SKM-1 treated with dmso at 0.1 percent for 144 hours (cell line): ENCODE data around the gene RIMBP2.

Experiments
- DNase-seq: peaks from one replicate; lab custom pipeline; 2025; ENCODE audit not compliant: unreplicated experiment; lab: John Stamatoyannopoulos, UW

Gene RIMBP2

DNA sequence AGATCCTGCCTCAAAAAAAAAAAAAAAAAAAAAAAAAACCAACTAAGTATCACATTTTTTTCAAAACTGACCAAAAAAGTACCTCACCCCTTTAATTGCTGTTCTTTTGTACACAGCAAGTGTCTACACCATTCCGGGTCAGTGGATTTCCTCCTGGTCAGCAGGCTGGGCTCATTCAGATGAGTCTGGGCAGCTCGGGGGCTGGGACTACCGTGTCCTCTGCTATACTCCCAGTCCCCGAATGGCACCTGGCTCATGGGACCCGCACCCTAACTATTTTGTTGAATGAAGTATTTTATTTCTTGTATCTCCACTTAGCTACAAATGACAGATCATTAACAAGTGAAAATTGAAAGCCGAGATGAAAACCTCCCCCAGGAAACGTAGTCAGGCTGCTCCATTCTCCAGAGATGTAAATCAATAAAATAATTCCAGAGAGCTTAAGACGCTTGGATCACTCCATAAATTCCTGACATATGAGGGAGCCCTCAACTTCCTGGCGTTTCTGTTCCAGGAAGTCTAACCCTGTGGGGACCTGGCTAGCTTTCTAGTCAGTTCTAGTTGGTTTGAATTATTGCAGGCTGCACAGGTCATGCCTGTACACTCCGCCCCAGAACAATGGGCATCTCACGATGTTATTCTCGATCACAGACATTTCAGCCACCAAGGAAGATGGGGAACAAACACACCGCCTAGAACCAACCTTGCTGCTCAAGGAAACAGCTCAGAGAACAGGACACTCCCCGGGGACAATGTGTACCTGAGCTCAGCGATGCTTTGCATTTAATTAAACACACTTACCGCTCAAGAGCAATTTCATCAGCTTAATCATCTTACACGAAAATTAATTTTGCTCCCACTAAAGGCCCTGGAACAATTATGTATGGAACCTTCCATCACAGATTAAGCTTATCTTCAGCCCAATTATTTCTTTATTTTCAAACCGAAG is 76.3 kb downstream of the RIMBP2 start:
- no peak for DNase-seq

DNA sequence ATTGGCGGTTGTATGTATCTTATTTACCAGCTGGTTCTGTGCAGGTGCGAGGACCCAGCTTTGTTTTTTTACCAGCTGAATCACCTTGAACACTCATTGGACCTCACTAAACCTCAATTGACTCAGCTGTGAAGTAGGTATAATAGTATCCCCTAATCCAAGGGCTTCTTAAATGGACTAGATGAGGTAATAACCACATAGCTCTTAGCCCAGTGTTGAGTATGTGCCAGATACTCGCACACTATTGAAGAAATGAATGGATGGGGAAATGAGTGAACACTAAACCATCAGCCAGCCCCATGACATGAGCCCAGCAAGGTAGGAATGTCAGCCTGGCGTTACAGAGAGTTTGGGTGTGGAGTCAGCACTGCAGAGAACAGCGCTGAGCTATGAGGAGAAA is 79.7 kb downstream of the RIMBP2 start:
- no peak for DNase-seq

- no peak for DNase-seq
These were observed 81.2 kb downstream of the RIMBP2 start for GRCh38 chr12:130634866-130635265.

DNA sequence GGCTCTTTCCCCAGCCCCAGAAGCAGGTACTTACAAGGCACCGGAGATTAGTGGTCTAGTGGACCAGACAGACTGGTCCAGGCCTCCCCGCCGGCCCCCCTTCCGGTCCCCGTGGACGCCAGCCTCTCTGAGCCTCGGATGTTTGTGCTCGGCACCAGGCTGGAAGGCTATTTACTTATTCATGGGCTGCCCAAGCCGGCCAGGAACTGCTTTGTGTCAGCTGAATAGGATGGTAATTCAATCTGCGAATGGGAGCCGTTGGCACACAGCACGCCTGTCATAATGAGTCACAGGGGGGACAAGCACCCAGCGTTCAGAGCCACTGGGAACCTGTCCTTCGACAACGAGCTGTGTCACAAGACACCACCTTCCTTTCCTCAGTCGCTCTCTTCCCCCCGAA is 82.3 kb downstream of the RIMBP2 start:
- no peak for DNase-seq

GRCh38 chr12:130632642-130633041 is 83.5 kb downstream of the RIMBP2 start:
- no peak for DNase-seq

DNA sequence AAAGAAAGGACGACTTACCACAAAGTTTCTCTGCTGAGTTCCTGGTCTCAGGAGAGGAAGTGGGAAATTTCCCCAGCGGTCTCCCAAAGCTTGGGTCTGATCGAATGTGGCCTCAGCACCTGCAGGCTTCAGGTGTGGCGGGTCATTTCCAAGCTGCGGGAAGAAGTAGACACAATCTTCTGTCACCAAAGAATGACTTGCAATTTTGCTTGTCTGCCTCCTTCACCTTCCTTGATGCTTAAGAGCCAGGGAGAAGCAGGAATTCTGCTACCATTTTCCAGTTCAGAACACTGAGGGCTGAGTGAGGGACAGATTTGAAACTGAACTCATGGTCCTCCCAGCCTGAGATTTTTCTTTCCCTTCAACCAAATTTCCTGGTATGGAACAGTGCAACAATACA is 87.8 kb downstream of the RIMBP2 start:
- no peak for DNase-seq

DNA sequence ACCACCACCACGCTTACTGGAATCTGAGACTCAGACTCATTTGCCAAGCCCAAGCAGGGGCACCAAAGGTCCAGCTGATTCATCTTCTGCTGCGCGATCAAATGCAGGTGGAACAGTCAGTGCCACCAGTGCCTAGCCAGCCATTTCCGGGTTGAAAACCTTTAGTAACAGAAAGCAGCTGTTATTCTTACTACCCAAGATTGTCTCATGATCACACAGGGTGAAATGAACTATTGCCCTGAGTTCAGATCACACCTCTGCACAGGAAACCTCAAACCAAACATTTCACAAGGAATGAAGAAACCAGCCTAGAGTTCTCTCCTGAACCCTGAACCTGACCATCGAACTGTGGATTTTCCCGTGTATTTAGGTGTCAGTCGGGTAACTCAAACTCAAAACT is 88.9 kb downstream of the RIMBP2 start:
- DNase-seq: no peak

GRCh38 chr12:130626601-130627000 is 89.5 kb downstream of the RIMBP2 start:
- no peak for DNase-seq

GRCh38 chr12:130625201-130625600 is 90.9 kb downstream of the RIMBP2 start:
- no peak for DNase-seq

DNA sequence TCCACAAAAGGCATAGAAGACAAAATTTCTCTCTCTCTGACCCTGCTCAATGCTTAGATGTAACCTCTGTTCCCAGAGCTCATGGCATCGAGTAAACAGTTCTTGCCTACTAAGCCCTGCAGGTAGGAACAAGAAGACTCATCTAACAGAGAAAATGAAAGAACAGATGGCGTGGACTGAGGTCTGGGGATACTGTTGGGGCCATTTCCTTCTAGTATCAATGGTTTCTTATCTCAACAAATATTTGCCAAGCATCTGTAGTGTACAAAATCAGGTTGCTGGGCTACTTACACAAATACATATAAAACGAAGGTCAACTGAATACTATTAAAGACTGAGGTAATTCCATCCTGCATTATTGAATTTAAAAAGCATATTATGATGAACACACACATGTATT is 93.3 kb downstream of the RIMBP2 start:
- DNase-seq: no peak

GRCh38 chr12:130621696-130622298 is 94.3 kb downstream of the RIMBP2 start:
- DNase-seq: no peak

DNA sequence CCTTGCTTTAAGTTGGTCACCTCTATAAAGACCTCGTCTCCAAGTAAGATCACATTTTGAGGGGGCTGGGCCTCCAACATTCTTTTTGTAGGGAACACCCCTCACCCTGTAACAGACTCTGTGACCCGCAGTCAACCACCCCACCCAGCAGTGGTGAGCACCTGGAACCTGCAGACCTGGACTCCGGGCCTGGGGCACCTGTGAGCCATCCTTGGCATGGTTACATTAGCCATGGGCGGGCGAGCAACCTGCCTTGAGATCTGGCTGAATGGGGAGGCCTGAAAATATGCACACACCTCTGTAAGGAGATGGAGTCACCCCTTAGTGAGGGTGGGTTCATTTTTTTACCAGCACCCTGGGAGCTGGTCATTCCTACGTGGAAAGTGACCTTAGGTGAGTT is 95.3 kb downstream of the RIMBP2 start:
- DNase-seq: no peak

- no peak for DNase-seq
These were observed 95.8 kb downstream of the RIMBP2 start for GRCh38 chr12:130620281-130620680.

DNA sequence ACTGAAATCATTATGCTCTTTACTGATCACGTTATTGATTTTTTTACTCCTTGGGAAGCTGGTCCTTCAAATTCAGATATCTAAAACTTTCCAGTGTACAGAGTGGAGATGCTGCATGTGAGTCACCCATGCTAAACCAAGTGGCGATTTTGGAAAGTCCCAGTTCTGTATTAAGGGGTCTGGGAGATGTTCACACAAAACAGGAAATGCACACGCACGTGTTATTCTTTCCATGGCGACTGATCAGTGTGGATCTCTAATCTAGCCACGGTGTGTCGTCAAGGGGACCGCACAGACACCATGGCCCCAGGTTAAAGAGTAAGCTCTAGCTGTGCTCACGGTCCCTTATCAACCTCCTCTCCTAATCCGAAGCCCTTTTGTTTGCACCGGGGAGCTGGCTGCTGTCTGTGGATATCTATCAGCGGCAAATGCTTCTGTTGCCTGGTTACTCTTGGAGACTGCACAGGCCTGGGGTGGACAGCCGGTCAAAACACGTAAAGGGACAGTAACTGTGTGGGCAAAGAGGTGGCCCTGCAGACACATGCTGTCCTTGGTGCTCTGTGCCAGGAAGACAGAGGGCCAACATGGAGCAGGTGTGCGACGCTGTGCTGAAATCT is 96.6 kb downstream of the RIMBP2 start:
- no peak for DNase-seq

- no peak for DNase-seq
These were observed 98.9 kb downstream of the RIMBP2 start for GRCh38 chr12:130617219-130617618.

- DNase-seq: no peak
These were observed 100.2 kb downstream of the RIMBP2 start for GRCh38 chr12:130615861-130616345.

DNA sequence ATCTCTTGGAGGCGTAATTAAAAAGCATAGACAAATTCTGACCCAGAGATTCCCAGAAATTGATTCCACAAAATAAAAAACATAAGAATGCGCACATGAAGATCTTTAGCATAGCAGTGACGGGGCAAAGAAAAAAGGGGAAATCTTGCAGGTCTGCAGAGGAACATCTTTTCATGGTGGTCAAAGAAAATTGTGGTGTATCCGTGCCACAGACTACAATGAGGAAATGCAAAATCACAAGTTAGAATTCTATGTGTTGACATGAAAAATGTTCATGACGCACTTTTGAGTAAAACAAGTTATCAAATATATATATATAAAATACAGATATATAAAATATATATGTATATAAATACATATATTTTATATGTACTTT is 101.6 kb downstream of the RIMBP2 start:
- DNase-seq: no peak

DNA sequence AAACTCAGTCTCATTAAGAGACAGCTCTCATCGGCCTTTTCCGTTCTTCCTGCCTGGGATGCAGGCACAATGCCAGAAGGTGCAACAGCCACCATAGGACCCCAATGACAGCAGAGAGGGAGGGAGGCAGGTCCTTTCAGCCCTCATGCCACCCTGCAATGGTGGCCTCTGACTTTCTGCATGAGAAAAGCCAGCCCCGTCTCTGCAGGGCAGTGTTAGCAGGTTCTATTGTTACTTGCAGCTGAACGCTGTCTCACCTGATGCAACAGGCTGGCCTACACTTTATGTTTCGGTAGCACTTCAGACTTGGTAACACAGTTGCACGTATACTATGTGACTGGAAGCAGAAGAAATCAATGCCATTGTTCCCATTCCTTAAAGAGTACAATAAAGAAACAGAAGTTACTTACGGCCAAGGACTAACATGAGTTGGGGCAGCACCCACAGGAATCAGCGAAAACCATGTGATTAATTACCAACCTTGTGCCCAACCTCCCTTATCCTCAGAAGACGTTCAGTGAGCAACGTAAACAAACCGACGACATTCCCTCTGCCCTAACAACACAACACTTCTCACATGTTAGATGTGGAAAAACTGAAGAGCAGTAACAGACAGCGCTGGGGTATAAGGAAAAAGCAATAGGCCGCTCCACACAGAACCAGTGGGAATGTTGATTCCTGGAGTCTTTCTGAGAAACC is 102.1 kb downstream of the RIMBP2 start:
- DNase-seq: no peak

DNA sequence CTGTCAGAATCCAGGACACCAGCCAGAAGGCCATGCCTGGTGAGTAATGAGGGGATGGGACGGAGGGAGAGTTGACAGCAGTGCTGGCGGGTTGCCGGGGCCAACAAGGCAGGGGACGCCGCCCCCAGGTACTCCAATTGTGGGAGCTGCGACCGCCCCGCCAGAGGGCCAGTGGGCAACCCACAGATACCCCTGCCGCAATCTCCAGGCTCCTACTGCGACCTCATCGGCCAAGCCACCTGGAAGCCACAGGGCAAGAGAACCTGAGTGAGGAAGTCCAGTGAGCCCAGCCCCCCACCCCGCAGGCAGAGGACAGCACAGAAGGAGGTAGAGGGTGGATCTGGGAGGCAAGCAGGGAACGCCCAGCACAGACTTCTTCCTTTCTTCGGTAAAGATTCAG is 103.0 kb downstream of the RIMBP2 start:
- DNase-seq: no peak

DNA sequence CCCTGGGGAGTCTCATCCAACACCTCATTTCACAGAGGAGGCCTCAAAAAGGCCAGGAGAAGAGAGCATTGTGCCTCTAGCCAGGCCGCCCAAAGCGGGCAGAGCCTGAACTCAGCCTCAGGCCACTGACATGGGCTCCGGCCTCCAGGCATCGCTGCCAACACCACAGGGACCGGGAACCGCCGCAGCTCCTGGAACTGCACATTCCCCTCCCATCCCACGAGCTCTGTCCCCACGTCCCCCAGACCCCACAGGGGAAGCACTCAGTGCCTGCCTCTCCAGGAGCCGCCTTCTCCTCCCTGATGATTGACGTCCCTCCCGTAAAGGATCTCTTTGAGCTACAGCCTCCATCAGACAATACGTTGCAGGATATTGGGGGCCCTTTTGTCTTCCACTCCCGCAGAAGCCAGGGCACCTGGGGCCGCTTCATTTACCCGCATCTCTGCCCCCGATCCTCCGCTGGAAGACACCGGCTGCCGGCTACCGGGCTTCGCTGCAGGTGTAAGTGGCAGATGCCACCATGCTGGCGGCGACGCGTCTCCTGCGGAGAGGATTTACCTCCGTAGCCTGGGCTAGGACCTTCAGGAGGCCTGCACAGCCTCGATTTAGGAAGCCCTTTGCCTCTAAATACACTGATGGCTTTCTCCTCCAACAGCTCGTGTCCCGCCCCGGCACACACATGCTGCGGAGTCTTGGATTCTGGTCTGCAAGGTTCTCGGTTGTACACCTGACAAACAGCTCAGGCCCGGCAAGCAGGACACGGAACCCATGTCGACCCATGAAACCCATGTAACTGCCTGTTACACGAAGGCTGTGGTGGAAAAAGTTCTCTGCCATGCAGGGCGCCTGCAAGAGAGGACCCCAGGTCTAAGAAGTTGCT is 104.8 kb downstream of the RIMBP2 start:
- DNase-seq: no peak
